IPS-15b (cell line): ENCODE results near the gene RECQL.
A peak's percentile ranks its signal among the peaks of the same experiment; 100 is the strongest.
"Not testable (repeated sequence)": the region's sequence is repeated elsewhere in the genome, so short reads cannot be mapped to it uniquely, and the experiment has no call there.

ENCODE experiments used
- H3K27me3 ChIP-seq: one replicate; pipeline ENCODE4 v1.6.1; 2013; ENCODE audit warnings: low read length; ENCODE audit not compliant: control insufficient read depth, insufficient read depth
- H3K36me3 ChIP-seq: one replicate; pipeline ENCODE4 v1.6.1; 2013; ENCODE audit warnings: low read length; ENCODE audit not compliant: control insufficient read depth, insufficient read depth
- H3K4me1 ChIP-seq: one replicate; pipeline ENCODE4 v1.6.1; 2013; ENCODE audit warnings: mild to moderate bottlenecking, low read length; ENCODE audit not compliant: control insufficient read depth, insufficient read depth
- H3K4me3 ChIP-seq: one replicate; pipeline ENCODE4 v1.5.1; 2013; ENCODE audit warnings: low read depth, low read length
- H3K9ac ChIP-seq: one replicate; pipeline ENCODE4 v1.6.1; 2013; ENCODE audit warnings: low read depth, mild to moderate bottlenecking, low read length
- H3K9me3 ChIP-seq: one replicate; pipeline ENCODE4 v1.6.1; 2013; ENCODE audit warnings: mild to moderate bottlenecking, low read length; ENCODE audit not compliant: control insufficient read depth, insufficient read depth

Gene RECQL

DNA sequence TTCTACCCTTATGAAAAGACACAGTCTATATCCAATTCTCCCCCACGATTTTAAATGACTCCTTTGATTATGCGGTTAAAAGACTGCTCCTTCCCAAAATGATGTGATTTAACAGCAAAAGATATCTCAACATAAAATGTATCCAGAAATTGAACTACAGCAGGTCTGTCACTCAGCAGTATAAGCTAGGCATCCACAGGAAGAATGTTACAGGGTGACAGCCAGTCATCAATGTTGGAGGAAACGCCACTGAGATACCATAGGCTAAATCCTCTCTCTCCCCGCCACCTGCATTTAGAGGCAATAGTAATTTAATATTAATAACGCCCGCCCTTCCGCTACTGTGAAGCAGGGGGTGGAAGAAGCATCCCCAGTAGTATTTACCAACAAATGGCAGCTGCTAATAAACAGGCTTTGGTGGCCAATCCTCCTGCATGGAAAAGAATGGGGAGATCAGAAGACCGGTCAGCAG lies 613 bp downstream of the RECQL start:
- Histone ChIP-seq H3K4me1 (peaks cover 3% of the 10 kb centered on the region), H3K9me3 (no peaks in the 10 kb centered on the region), H3K4me3 (peak overlapping the region; percentile 92), H3K9ac (peak overlapping the region; percentile 87), H3K36me3 (no peaks in the 10 kb centered on the region), H3K27me3 (no peaks in the 10 kb centered on the region)

DNA sequence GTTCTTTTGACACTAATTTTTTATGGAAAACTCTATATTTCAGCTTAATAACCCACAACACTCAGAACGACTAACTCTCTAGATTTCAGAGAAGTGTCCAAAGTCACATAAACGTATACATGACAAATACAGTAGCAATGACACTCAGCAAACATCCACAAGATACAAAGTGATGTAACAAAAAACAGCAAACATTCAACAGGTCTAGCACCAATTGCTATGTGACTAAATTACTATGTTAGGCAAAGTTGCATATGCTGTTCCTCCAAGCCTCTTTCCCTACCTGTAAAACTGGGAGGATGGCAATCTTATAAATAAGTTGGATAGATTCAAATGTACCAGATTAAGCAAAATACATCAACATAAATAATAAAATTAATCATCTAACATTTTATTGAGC lies 1.7 kb downstream of the RECQL start:
- Histone ChIP-seq H3K36me3 (no peaks in the 10 kb centered on the region), H3K4me3 (no peak overlapping the region), H3K4me1 (peaks cover 3% of the 10 kb centered on the region), H3K27me3 (no peaks in the 10 kb centered on the region), H3K9ac (no peak overlapping the region), H3K9me3 (no peaks in the 10 kb centered on the region)

DNA sequence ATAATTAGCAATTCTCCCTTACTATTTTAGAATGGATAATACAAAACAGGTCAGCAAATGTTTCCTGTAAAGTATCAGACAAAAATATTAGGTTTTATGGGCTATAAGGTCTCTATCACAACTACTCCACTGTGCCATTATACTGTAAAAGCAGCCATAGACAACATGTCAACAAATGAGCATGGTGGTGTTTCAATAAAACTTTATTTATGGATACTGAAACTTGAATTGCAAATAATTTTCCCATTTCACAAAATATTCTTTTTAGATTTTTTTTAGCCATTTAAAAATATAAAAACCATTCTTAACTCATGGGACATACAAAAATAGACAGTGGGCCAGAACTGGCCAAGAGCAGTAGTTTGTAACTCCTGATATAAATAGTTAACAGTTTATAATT lies 15.4 kb downstream of the RECQL start:
- Histone ChIP-seq H3K36me3 (no peaks in the 10 kb centered on the region), H3K4me1 (no peaks in the 10 kb centered on the region), H3K9me3 (no peaks in the 10 kb centered on the region), H3K27me3 (no peaks in the 10 kb centered on the region), H3K9ac (no peak overlapping the region), H3K4me3 (no peak overlapping the region)

DNA sequence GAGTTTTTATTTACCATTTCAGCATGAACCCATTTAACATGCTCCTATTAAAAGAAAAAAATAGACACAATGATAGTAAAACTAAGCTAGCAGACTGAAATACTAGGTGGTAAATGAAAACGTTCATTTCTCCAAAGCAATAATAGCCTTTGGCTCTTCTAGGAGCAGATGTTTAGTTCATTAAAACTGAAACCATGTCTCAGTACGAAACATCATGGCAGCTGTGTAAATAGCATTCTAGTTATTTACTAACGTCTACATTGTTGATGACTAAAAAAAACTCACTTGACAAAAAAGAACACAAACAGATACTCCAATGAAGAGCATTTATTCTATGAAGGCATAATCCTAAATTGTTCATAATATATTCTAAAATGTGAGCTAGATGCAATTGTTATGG lies 17.9 kb downstream of the RECQL start:
- no peaks in the 10 kb centered on the region for H3K36me3 ChIP-seq
- no peaks in the 10 kb centered on the region for H3K4me1 ChIP-seq
- H3K9me3 ChIP-seq, result no peaks in the 10 kb centered on the region
- H3K27me3 ChIP-seq, result no peaks in the 10 kb centered on the region
- H3K4me3 ChIP-seq, result no peak overlapping the region
- H3K9ac ChIP-seq, result no peak overlapping the region

DNA sequence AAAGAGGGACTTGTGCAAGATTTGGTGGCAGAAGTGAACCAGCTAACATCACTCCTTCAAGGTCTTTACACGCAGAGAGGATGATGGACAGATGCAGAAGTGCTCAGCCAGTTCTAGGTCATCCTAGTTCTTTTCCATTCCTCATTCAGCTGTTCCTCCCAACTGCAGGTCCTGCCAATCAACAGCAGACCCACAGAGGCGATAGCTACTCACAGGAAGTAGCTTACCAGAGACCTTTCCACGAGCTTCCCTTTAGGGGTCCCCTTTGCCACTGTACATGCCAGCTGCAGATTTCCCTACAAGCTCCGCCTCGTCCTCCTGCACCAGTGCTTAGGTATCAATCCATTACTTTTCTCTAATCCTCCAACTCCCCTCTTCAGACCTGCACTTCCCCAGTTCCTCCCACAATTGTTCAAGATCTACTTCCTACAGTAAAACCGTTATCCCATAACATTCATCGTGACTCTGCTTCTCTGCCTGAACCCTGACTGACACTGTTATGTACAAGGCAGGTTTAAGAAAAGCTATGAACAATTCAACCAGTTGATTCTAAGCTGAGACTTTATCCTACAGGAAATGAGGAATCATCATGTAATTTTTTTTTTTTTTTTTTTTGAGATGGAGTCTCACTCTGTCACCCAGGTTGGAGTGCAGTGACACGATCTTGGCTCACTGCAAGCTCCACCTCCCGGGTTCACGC lies 22.5 kb downstream of the RECQL start:
- Histone ChIP-seq H3K36me3 (peaks cover 5% of the 10 kb centered on the region), H3K9ac (no peak overlapping the region), H3K4me3 (no peak overlapping the region), H3K9me3 (no peaks in the 10 kb centered on the region), H3K4me1 (no peaks in the 10 kb centered on the region), H3K27me3 (no peaks in the 10 kb centered on the region)

DNA sequence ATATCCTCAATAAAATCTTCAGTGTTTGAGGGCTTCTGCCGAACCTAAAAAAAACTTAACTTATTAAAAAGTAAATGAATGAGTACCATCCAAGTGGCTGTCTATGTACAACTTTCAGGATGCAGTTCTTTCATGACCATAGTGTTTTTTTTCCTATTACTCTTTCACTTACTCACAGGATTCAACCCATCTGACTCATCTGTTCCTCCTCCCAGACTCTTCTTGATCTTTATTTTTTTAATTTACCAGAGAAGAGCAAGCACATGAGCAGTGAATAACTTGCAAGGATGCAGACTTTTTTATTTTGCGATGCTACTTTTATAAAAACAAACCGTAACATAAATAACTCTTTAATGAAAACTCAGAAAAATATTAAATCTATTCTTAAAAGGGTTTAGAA lies 24.5 kb downstream of the RECQL start:
- no peaks in the 10 kb centered on the region for H3K9me3 ChIP-seq
- no peak overlapping the region for H3K9ac ChIP-seq
- H3K4me3 ChIP-seq, result no peak overlapping the region
- H3K4me1 ChIP-seq, result no peaks in the 10 kb centered on the region
- H3K36me3 ChIP-seq, result peaks cover 5% of the 10 kb centered on the region
- H3K27me3 ChIP-seq, result no peaks in the 10 kb centered on the region

DNA sequence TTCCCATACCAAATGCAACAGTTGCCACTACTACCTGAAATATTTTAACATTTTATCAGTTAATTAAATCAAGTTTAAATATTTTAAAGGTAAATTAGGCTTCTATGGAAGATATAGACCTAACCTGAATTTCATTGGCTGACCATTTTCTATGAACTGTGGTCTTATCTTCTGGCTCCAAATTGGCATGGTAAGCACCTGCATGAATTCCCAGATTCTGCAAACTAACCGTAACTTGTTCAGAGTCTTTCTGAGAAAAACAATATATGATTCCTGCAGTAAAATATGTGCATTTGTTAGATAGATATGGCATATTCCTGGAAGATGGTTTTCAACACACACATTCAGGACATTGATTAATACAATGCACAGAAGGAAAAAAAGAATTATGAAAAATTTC lies 25.9 kb downstream of the RECQL start:
- Histone ChIP-seq H3K9ac (no peak overlapping the region), H3K27me3 (no peaks in the 10 kb centered on the region), H3K4me3 (no peak overlapping the region), H3K4me1 (no peaks in the 10 kb centered on the region), H3K9me3 (no peaks in the 10 kb centered on the region), H3K36me3 (peaks cover 8% of the 10 kb centered on the region)

DNA sequence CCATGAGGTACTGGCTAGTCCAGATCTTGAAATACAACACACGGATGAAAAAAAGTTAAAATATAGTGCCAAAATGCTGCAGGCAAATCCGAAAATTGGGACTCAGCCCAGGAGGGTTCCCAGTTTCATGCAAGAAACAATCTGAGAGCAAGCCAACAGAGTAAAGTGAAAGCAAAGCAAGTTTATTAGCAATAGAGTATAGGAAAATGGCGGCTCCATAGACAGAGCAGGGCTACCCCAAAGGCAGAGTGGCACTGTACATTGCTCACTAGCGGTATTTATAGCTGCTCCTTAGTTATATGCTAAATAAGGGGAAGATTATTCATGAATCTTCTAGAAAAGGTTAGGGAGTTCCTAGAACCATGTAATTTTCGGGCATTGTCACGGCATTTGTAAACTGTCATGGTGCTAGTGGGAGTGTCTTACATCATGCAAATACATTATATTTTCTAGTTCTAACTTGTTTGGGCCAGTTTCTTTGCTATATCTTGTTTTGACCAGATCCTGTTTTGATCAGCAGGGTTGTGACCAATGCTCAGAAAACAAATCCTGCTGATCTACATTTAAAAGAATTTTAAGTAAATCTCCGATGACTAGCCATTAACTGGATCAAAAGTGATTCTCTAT lies 29.1 kb downstream of the RECQL start:
- H3K4me1 ChIP-seq, result no peaks in the 10 kb centered on the region
- H3K9me3 ChIP-seq, result no peaks in the 10 kb centered on the region
- H3K9ac ChIP-seq, result no peak overlapping the region
- no peak overlapping the region for H3K4me3 ChIP-seq
- H3K27me3 ChIP-seq, result no peaks in the 10 kb centered on the region
- H3K36me3 ChIP-seq, result peaks cover 6% of the 10 kb centered on the region

DNA sequence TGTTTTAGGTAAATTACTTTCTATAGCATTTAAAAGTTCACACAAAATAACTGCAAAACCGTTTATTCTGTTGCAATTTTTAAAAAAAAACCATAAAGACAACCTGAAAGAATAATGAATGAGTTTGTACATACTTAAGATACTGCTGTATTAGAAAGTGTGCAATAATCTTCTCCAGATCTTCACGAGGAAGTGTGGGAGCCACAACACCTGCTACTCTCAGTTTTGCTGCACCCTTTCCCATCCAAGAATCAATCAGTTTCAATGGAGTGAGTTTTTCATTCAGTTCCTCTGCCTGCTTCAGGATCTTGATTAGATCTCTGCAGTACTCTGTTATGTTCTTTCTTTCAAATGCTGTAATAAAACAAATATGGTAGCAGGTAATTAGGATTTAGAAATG lies 30.1 kb downstream of the RECQL start:
- Histone ChIP-seq H3K27me3 (no peaks in the 10 kb centered on the region), H3K36me3 (peaks cover 6% of the 10 kb centered on the region), H3K9me3 (no peaks in the 10 kb centered on the region), H3K4me3 (no peak overlapping the region), H3K9ac (no peak overlapping the region), H3K4me1 (no peaks in the 10 kb centered on the region)

DNA sequence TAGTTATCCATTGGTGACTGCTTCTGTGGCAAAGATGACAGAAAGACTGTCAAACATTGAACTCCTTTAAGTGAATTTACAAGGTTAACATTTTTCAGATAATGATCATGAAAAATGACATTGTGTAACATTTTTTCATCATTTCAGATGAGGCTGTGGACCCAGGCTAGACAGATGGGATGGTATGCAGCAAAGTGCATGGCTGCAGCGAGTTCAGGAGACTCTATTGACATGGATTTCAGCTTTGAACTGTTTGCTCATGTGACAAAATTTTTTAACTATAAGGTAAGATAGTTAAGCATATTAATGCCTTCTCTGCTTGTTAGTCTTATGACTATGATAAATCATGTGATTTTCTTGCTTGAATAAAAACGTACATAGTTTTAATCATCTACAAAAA lies 34.1 kb downstream of the RECQL start:
- not testable (repeated sequence) for H3K9ac ChIP-seq, H3K27me3 ChIP-seq, H3K9me3 ChIP-seq, H3K4me1 ChIP-seq, H3K4me3 ChIP-seq, H3K36me3 ChIP-seq

DNA sequence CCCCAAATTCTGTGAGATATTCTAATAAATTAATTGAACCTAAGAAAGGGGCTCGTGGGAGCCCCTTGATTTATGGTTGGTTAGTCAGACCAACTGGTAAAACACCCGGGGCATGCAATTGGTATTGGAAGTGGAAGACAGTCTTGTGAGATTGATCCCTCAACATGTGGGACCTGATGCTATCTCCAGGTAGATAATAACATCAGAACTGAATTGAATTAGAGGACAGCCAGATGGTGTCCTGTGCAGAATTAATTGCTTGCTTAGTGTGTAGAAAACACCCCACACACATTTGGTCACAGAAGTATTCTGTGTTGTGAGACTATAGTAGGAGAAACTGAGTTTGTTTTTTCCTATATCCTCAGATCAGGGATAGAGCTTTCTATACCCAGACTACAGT lies 42.0 kb downstream of the RECQL start:
- Histone ChIP-seq H3K27me3 (no peaks in the 10 kb centered on the region), H3K9ac (no peak overlapping the region), H3K4me3 (no peak overlapping the region), H3K9me3 (no peaks in the 10 kb centered on the region), H3K4me1 (no peaks in the 10 kb centered on the region), H3K36me3 (no peaks in the 10 kb centered on the region)

DNA sequence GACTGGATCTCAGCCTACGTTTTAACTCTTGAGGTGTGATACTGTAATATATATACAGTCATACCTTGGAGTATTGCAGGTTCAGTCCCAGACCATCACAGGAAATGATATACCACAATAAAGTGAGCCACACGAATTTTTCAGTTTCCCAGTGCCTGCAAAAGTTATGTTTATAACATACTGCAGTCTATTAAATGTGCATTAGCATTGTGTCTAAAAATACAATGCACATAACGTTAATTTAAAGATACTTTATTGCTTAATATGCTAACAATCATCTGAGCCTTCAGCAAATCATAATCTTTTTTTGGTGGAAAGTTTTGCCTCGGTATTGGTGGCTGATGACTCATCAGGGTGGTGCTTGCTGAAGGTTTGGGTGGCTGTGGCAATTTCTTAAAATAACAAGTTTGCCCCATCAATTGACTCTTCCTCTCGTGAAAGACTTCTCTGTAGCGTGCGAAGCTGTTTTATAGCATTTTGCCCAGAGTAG lies 45.1 kb downstream of the RECQL start:
- no peak overlapping the region for H3K4me3 ChIP-seq
- H3K36me3 ChIP-seq, result no peaks in the 10 kb centered on the region
- H3K27me3 ChIP-seq, result no peaks in the 10 kb centered on the region
- no peaks in the 10 kb centered on the region for H3K9me3 ChIP-seq
- no peak overlapping the region for H3K9ac ChIP-seq
- no peaks in the 10 kb centered on the region for H3K4me1 ChIP-seq
